ENCODE data around the gene HNRNPUL1.

The HNRNPUL1 gene

GRCh38 chr19:41355035-41355434 lies 90.9 kb downstream of the HNRNPUL1 start:
- no peak overlapping the region for H3K4me3 ChIP-seq (ENCODE audit: low read depth, low read length)
- in situ Hi-C loops (cut with HindIII; ENCODE audit: low sequenced_read_pairs), result no loop called here

GRCh38 chr19:41355802-41356201 lies 91.6 kb downstream of the HNRNPUL1 start:
- in situ Hi-C loops (cut with HindIII; ENCODE audit: low sequenced_read_pairs), result no loop called here
- DNase-seq (ENCODE audit: low read depth), result no peak

More at GRCh38 chr19:41355035-41355434, 90.9 kb downstream of the HNRNPUL1 start:
- DNase-seq (ENCODE audit: low read depth), result no peak
- TF ChIP-seq CTCF (IDR thresholded peaks at IDR 0.05; ENCODE audit: low read depth, low read length, missing control alignments), result no peak

GRCh38 chr19:41356984-41357739 lies 93.0 kb downstream of the HNRNPUL1 start:
- no peak overlapping the region for H3K4me3 ChIP-seq (ENCODE audit: low read depth, low read length)
- in situ Hi-C loops (cut with HindIII; ENCODE audit: low sequenced_read_pairs), result no loop called here
- no peak for TF ChIP-seq CTCF (IDR thresholded peaks at IDR 0.05; ENCODE audit: low read depth, low read length, missing control alignments)
- no peak for DNase-seq (ENCODE audit: low read depth)

More at GRCh38 chr19:41355802-41356201, 91.6 kb downstream of the HNRNPUL1 start:
- no peak for TF ChIP-seq CTCF (IDR thresholded peaks at IDR 0.05; ENCODE audit: low read depth, low read length, missing control alignments)
- no peak overlapping the region for H3K4me3 ChIP-seq (ENCODE audit: low read depth, low read length)

Data from astrocyte of the cerebellum (primary cell).